ENCODE measurements around the gene SEC63.
"Not testable (repeated sequence)": the region's sequence is repeated elsewhere in the genome, so short reads cannot be mapped to it uniquely, and the experiment has no call there.

The SEC63 gene, protein sequence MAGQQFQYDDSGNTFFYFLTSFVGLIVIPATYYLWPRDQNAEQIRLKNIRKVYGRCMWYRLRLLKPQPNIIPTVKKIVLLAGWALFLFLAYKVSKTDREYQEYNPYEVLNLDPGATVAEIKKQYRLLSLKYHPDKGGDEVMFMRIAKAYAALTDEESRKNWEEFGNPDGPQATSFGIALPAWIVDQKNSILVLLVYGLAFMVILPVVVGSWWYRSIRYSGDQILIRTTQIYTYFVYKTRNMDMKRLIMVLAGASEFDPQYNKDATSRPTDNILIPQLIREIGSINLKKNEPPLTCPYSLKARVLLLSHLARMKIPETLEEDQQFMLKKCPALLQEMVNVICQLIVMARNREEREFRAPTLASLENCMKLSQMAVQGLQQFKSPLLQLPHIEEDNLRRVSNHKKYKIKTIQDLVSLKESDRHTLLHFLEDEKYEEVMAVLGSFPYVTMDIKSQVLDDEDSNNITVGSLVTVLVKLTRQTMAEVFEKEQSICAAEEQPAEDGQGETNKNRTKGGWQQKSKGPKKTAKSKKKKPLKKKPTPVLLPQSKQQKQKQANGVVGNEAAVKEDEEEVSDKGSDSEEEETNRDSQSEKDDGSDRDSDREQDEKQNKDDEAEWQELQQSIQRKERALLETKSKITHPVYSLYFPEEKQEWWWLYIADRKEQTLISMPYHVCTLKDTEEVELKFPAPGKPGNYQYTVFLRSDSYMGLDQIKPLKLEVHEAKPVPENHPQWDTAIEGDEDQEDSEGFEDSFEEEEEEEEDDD

DNA sequence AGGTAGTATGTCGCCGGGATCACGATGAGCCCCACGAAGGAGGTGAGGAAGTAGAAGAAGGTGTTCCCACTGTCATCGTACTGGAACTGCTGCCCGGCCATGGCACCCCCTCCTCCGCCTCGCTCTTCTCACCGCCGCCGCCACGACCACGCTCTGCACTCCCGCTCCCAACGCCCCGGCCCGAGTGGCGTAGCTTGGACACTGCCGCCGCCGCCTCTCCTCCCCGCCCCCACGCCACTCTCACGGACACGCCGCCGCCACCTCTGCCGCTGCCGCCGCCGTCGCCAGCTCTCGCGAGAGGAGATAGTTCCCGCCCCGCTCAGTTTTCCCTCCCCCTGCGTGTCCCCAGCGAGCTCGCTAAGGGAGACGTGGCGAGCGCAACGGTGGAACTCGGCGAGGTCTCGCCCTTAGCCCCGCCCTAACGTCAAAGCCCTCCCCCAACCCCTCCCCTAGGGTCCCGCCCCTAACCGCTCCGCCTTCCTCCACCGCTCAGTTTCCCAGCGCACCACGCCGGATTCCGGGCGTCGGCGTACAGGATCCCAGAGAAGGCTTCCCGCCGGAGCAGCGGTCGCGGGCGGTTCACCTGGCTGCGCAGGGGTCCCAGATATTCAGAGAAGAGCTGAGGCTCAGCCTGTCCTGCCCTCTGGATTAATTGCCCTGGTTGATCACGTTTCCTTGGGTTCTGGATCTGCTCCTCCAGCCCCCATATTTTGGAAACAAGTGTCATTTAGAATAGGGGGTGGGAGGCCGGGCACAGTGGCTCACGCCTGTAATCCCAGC, at the start of gene SEC63:
TSS of gene SEC63 (minus strand) at position 300 of the 780 bp plus-strand sequence. CDS start at position 101, 199 bp downstream.
- peak; percentile 97 for DNase-seq (ENCODE audit: low read depth)

DNA sequence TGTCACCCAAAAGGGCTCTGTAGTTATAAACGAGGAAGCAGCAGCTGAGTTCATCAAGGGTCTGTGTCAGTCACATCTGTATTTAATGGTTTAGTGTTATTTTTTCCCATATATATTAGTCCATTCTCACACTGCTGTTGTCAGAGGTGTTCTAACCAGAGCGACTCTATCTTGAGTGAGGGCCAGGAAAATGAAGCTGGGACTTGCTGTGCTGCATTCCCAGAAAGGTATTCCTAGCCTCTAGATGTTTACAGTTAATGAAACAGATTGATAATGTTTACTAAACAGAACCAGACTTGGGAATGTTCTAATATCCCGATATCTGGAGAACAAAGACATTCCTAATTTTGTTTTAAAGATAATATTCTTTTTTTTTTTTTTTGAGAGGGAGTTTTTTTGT, 48.0 kb upstream of the SEC63 start:
- no peak for DNase-seq (ENCODE audit: low read depth)

DNA sequence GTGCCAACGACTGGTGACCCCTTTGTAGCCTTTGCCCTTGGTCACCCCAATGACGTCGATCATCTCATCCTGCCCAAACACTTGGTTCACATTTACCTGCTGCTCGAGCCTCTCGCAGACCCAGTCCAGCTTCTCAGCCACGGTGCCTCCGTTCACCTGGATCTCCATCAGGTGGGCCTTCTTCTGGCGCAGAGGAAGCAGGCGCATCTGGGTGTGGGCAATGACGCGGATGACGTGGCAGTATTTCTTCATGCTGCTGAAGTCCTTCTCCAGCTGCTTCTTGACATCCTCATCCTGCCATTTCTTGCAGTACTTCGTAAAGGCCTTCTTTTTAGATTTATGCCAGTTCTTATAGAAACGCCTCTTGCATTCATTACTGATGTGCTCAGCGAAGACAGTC, 46.9 kb upstream of the SEC63 start:
- DNase-seq (ENCODE audit: low read depth), result no peak

DNA sequence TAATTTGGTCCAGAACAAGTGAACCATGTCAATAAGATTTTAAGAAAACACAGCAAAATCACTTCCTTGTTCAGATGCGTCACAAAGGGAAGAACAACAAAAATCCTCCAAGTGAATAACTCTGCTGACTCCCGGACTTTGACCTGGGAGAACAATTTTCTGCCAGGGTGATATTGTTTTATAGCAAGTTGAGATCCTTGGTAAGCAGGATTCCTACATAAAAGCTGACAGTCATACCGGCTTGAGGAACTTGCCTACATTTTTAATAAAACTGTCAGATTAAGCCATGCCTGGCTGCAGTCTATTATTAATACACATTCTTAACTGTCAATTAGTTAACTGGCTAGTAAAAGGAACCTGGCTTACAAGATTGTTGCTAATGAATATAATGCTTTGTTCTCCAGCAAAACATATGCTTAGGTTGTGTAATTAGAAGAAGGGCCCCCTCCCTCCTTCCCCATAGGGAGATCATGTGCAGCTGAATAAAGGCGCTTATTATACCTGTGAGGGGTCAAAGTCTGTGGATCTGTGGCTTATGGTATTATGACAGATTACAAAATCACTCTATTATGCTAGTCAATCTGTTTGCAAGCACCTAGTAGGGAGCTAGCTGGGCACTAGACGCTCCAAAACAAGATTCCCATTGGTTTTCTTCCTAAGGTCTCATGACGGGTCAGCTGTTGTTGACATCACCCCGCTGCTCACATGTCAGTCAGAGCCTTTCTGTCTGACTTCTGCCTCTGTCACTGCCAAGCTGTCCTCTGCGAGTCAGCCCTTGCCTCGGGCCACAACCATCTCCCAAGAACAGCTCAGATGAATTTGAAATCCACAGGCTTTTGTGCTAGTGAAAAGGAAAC, 44.6 kb upstream of the SEC63 start:
- peak; percentile 11 for DNase-seq (ENCODE audit: low read depth)

DNA sequence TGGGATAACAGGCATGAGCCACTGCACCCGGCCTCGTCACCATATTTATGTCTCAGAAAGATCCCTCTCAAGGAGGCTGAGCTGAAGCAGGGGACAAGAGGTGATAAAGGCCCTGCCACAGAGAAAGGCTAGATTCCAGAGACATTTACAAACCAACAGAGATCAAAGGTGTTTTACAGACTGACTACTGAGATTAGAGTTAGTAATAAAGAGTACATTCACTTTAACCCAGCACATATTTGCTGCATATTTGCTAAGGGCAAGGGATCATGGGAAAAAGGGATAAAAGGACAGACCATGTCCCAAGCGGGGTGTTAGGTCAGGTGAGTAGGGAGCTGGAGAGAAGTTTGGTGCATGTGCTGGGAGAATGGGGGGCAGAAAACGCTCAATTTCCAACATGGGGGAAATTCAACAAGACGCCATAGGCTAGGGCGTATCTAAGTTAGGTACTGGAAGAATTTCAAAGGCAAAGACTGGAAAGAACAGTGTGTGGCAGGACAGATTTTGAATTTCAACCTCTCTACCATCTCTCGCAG, 43.8 kb upstream of the SEC63 start:
- no peak for DNase-seq (ENCODE audit: low read depth)

DNA sequence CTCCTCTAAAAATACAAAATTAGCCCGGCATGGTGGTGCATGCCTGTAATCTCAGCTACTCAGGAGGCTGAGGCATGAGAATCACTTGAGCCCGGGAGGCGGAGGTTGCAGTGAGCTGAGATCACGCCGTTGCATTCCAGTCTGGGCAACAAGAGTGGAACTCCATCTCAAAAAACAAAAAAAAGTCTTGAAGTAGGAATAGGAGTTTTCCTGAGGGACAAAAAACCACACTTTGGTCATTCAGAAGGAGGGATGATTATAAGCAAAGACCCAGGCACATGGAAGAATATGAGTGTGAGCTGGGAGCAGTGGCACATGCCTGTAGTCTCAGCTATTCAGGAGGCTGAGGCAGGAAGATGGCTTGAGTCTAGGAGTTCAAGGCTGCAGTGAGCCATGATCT, 42.3 kb upstream of the SEC63 start:
- not testable (repeated sequence) for DNase-seq (ENCODE audit: low read depth)

DNA sequence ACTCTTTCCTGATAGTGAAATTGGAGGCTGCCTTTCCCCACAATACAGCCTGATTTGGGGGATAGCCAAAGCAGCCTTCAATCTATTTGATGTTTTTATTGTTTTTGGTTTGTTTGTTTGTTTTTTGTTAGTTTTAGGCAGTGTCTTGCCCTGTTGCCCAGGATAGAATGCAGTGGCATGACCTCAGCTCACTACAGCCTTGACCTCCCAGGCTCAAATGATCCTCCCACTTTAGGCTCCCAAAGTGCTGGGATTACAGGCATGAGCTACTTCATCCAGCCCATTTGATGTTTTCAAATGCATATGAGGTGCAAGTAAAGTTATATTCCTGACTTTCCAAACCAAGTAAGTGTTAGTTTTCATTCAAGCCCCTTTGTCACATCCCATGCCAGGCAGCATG, 41.3 kb upstream of the SEC63 start:
- no peak for DNase-seq (ENCODE audit: low read depth)

DNA sequence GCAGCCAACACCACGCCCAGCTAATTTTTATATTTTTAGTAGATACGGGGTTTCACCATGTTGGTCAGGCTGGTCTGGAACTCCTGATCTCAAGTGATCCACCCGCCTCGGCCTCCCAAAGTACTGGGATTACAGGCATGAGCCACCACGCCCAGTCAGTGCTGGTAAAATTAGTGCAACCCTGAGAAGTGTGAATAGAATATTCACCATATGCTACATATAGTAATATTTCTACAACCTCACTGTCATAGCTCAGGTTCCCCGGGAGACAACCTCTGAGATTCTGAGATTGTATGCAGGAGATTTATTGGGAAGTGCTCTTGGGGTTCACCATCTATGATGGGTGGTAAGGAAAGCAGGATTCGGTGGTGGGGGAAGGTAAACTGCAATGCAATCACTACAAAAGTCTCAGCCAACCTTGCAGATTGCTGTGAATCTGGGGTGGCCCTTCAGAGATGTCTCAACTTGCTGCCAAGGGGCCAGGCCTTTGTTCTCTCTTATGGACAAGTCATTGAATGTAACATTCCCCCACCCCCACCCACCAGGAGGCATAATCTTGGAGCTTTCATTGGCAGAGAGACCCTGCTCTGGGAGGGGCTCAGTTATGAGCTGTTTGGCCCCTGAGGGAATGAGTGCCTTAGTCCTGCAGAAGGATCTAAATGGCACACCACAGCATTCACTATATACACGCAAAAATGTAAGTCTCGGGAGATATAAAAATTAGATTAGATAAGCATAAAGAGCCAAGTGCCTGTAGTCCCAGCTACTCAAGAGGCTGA, 34.0 kb upstream of the SEC63 start:
- no peak for DNase-seq (ENCODE audit: low read depth)

DNA sequence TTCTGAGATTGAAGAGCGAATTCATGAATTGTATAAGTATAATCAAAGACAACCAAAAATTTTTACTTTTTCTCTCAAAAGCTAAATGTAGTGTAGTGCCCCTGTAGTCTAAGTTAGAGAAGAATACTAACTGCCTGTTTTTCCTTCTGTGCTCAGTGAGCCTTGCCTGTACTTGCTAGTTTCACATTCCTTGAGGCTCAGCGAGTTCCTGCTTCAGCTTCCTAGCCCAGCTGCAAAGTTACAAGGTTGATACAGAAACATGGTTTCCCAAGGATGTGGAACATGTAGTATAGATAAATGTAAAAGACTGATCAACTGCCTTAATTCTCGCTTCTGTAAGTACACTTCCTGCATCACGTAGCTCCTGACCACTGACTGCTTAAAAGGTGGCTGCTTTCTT, 33.1 kb upstream of the SEC63 start:
- peak; percentile 6 for DNase-seq (ENCODE audit: low read depth)

DNA sequence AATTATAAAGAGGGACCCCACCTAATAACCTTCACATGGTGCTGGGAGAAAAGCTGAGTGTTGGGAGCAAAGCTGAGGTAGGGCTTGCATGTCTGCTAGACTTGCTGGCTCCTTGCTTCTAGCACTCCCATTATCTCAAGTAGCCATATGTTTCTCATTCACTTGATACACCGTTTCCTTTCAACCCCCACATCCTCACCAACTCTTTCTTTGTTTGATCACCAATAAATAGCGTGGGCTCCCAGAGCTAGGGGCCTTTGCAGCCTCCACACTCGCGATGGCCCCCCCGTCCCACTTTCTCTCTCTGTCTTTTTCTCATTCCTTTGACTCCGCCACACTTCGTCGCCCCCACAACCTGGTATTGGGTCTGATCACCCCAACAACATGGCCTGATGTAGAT, 32.6 kb upstream of the SEC63 start:
- DNase-seq (ENCODE audit: low read depth), result not testable (repeated sequence)

DNA sequence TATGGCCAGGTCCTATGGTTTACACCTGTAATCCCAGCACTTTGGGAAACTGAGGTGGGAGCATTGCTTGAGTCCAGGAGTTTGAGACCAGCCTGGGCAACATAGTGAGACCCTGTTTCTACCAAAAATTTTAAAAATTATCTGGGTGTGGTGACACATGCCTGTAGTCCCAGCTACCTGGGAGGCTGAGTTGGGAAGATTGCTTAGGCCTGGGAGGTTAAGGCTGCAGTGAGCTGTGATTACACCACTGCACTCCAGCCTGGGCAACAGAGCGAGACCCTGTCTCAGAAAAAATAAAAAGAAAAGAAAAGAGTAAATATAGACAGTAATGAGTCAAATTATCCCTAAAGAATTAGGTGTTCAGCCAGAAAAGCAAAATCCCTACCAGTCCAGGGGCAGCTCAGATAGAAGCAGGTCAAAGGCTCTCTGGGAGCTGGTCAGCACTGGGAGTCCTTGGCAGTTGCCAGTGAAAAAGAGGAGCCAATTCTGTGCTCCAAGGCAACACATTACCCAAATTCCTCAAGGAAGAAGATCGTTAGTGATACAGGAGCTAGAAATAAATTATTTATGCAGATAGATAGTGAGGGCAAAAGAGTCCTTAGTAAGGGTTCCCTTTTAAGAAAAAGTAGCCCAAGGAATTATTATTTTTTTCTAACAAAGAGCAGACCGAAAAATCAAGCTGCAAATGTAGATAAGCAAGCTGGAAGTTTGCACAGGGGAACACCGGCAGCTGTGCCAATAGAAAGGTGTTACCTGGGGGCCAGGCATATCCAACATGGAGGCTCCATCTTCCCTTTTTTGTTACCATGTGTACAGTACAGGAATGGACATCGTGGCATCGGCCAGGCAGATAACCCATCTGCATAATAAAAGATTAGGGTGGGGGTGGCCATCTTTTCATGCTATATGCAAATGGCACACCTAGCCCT, 31.4 kb upstream of the SEC63 start:
- no peak for DNase-seq (ENCODE audit: low read depth)

DNA sequence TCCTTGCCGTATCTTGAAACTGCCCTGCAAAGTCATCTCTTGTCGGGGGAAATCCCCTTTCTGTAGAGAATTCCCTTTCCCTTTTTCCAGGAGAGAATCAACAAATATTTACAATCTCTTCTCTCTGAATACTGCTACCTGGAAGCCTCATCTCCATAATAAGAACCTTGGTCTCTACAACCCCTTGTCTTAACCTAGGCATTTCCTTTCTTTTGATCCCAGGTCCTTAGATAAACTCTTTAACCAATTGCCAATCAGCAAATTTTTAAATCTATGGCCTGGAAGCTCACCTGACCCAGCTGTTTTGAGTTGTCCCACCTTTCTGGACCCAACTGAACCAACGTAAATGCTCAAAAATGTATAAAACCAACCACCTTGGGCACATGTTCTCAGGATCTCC, 30.6 kb upstream of the SEC63 start:
- DNase-seq (ENCODE audit: low read depth), result no peak

DNA sequence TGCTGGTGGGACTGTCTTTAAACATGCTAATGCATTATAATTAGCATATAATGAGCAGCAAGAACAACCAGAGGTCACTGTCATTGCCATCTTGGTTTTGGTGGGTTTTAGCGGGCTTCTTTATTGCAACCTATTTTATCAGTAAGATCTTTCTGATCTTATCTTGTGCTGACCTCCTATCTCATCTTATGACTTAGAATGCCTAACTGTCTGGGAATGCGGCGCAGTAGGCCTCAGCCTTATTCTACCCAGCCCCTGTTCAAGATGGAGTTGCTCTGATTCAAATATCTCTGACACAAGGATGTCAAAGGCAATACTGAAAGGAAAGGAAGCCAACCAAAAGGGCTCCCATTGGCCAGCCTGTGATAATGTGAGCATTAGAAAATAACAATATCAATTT, 29.8 kb upstream of the SEC63 start:
- no peak for DNase-seq (ENCODE audit: low read depth)

DNA sequence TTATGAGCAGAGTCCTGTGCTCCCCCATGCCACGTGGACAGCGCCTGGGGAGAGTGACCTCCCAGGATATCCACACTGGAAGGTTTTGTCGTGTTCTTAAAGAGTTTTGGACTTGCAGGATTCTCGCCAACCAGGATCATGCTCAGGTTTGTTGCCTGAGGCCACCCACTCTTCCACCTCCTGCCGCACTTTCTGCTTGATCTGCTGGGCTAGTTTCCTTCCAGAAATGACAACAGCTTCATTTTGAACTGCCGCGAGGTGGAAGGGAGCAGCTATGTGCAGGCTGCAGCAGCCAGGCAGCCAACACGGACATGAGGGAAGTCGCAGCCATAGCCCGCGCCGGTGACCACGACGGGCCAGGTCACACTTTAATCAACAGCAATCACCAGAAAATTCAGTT, 27.7 kb upstream of the SEC63 start:
- no peak for DNase-seq (ENCODE audit: low read depth)

DNA sequence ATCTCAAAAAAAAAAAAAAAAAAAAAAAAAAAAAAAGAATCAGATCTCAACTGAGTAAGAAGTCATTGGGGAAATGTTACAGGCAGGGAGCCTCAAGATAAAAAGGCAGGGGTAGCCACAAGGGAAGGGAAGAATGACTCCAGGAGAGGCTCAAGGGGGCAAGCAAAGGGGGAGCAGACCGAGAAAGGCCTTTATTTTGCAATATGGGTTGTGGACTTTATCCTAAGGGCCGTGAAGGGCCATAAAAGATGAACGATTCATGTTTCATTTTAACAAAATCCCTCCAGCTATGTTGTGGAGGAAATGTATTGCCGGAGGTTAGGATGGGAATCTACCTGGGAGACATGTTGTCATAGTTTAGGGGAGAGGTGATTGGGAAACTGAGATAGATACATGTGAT, 25.8 kb upstream of the SEC63 start:
- no peak for DNase-seq (ENCODE audit: low read depth)

DNA sequence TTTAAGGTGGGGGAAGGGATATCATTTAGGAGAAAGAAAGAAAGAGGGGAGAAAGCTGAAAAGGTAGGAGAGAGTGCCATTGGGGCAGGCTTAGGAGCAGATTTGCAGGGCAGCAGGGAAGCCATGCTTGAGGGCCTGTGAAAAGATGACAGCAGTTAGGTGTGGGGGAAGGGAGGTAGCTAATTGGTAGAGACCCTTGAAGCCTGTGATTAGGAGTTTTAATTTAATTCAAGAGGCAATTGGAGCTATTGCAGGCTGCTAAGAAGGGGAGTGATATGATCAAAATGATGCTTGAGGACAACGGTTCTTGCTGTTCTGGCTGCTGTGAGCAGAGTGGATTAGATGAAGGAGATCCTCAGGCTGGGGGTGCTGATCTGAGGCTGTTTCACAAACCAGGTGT, 24.5 kb upstream of the SEC63 start:
- no peak for DNase-seq (ENCODE audit: low read depth)

DNA sequence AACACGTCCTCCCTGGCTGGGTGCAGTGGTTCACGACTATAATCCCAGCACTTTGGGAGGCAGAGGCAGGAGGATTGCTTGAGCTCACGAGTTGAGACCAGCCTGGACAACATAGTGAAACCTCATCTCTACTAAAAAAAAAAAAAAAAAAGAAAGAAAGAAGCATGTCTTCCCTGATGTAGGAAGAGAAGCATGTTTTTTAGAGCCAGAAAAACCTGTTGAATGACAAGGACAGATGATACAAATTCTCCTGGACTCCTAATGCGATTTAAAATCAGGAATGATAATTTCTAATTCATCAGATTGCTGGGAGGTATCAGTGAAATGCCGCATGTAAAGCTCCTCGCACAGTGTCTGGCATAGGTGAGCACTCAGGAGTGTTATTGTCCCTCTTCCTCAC, 23.7 kb upstream of the SEC63 start:
- no peak for DNase-seq (ENCODE audit: low read depth)

DNA sequence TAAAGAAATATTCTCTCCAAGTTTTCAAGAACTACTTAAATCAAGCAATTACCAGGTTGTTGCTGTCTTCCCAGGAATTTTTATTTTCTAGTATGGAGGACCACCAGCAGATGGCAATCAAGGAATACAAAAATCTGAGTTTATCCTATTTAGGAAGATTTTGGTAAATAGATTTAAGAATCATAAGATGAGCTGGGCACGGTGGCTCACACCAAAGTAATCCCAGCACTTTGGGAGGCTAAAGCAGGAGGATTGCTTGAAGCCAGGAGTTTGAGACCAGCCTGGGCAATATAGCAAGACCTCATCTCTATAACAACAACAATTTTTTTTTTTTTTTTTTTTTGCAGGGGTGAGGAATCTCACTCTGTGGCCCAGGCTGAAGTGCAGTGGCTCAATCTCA, 19.3 kb upstream of the SEC63 start:
- DNase-seq (ENCODE audit: low read depth), result peak; percentile 52

DNA sequence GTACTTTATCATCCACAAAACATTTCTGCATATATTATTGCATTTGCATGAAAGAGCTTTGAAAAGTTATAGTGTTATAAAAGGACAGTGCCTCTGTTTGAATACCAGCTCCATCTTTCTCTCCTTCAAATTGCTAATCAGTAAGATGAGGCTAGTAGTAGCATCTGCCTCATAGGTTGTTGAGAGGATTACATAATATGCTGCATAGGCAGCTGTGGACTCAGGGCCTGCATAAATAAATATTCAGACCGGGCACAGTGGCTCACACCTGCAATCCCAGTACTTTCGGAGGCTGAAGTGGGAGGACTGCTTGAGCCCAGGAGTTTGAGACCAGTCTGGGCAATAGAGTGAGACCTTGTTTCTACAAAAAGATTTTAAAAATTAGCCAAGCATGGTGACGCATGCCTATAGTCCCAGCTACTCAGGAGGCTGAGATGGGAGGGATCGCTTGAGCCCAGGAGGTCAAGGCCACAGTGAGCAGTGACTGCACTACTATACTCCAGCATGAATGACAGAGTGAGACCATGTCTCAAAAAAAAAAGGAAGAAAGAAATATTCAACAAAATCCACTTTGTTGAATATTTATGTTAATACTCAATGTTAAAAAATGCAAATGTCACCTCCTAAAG, 18.3 kb upstream of the SEC63 start:
- no peak for DNase-seq (ENCODE audit: low read depth)
